Measurements from ENCODE around the gene AGR2.
A peak's percentile ranks its signal among the peaks of the same experiment; 100 is the strongest.

The AGR2 gene

DNA sequence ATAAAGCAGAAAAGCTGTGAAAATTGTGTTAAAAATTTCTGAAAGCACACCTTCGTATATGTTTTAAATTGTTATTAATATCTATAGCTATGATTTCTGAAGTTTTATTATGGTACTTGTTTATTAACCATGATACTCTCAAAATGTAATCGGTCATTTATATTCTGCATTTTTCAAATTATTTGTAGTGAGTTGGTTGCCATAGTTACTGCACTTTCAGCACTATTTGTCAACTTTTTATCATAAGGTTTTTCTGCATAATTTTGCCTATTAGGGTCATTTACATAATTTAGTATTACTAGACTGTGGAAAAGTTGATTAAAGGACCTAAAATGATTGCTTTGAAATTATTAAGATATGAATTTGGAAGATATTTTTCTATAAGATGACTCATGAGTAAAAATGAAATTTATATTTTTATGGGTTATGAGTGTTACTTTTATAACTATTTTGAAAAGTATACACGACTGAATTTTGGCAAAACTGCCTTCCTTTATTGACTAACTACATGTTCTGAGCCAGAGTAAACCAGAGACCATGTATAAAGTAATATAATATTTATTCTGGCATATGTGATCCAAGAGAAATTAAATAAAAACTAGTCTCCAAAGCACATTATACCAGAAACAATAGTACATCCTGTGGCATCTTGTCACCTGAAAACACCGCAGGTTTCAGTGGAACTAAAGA lies 7.9 kb upstream of the AGR2 start:
- no peak for DNase-seq (ENCODE audit: low spot score)

DNA sequence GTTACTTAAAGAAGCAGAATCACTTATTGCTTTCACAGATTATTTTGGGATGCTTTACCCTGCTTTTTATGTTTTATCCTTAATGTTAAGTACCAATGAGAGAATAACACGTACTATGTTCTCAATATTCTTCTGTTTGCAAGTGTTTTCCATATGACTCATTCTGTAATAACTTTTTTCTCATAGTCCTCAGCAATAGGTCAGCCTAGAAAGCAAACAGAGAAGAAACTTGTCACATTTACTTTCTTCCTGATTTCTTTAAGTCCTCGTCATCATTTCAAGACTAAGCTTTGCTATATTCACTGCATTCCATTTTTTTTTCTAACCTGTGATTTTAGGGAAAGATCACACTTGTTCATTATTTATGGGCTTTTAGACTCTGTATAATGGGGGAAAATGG lies 6.8 kb upstream of the AGR2 start:
- no peak for DNase-seq (ENCODE audit: low spot score)

DNA sequence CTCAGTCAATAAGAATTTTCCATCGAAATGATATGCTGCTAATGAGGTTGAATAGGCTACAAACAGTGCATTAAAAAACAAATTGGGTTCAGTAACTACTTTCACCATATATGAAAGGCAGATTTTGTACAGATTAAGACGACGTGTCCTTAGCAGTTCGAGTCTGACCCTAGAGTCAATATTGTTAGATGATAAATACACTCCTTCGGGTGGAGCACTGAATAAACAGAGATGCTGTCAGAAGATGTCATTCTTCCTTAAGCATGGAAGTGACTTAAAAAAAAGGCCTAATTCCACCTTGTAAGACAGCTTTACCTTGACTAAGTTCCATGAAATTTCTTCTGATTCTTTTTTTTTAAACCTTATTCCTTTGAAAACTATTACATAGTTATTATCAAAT lies 5.8 kb upstream of the AGR2 start:
- DNase-seq (ENCODE audit: low spot score) = no peak

DNA sequence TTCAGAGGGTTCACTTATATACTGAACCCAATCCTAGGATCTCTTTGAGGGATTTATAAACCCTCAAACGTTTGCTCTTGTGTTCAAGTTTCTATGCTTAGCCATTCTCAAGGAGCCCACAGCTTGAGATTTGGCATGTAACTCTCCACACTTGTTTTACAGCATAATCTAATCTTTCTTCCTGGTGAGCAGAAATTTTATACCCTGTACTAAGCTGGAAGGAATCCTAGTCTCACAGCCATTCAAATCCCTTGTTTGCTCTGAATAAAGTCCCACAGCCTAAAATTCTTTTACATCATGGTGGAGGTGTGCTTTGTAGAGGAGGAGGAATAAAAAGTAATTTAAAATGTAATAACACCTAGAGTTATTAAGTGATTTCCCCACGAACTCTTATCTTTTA lies 5.3 kb upstream of the AGR2 start:
- DNase-seq (ENCODE audit: low spot score) = no peak

DNA sequence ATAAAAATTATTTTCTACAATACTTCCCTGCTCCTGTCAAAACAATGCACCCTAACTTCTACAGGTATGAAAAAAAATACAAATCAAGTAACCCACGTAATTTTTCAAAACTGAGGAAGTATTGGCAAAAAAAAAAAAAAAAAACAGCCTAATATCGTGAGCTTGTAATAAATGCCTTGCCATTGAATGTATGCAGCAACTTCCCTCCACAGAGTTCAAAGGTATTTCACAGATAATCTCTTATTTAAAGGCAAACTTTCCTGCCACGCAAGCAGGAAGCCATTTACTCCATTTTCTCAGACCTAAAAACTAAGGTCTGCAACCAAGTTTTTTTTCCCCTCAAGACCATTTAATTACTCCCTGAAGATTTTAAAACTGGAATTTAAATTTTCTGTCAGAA lies 642 bp upstream of the AGR2 start:
- no peak for DNase-seq (ENCODE audit: low spot score)

DNA sequence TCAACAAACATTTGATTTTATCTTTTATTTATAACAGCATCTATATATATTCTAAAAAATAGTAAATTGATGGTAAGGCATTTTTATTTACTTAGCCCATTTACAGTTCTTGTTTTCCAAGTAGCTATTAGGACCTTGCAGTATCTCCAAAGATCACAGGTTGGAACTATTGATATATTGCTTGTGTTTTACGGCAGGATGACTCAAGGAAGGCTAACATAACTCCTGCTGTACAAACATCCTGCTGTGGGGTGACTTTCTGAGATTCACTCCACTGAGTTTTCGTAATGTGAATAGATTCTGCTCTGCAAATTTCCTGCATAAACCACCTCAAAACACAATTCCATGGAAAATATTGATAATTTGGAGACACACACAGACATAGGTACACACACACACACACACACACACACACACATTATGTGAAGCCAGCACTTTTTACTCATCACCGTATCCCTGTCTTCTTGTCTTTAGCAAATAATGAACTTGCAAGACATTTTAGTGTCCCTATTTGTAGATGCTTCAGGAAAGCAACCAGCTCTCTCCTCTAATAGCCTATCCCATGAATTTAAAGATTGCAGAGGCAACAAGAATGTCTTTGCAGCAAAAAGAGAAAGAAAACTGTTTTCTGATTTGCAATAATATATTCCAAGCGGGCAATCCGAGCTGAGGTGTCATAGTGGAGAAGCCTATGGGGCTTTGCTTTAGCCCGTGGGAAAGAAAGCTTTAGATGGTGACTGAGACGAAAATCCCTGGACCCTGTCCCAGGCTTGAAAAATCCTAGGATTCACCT lies 722 bp downstream of the AGR2 start:
- no peak for DNase-seq (ENCODE audit: low spot score)

DNA sequence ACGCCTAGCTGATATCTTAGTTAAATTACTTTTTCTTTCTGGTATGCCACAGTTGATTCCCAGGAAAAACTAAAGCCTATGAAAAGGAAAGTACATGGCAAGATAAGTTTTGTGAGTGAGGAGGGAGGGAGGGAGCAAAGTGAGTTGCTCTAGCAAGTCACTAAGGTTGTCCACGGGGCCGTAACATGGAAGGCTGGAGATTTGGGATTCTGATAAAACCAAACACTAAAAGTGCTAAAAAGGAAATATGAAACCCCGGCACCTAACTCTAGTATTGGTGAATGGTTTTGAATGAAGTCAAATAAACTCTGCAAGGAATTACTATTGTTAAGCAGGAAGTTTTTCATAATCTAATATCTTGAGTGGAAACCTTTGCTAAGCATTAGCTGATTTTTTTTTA lies 1.7 kb downstream of the AGR2 start:
- no peak for DNase-seq (ENCODE audit: low spot score)

DNA sequence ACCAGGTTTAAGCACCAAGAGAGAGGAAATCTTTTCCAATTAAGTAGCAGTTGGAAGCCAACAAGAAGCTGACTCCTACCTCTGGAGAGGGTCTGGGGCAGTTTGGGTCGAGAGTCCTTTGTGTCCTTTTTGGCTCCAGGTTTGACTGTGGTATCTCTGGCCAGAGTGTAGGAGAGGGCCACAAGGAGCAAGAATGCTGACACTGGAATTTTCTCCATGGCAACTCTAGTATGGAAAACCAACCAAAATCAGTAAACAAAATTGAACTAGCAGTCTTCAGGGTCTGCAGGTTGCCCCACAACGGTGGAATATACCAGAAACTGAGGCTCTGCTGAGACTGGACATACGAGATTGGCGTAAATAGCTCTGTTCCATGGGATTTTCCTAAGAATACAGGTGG lies 3.2 kb downstream of the AGR2 start:
- DNase-seq (ENCODE audit: low spot score) = no peak

DNA sequence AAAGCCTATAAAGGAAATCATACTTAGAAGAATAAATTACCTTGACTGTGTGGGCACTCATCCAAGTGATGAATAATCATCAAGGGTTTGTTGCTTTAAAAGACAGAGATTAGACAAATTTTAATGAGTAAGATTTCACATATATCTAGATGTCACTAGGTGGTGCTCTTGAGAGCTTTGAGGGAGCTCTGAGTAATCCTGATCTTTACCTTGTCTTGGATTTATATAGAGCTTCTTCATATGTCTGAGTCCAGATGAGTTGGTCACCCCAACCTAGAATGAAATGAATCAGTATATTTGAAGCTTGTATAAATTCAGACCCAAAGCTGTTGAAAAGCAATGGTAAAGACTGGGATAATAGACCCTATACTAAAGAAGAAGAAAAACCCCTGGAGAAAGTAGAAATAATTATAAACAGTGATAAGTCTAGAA lies 3.7 kb downstream of the AGR2 start:
- peak; percentile 21 for DNase-seq (ENCODE audit: low spot score)

DNA sequence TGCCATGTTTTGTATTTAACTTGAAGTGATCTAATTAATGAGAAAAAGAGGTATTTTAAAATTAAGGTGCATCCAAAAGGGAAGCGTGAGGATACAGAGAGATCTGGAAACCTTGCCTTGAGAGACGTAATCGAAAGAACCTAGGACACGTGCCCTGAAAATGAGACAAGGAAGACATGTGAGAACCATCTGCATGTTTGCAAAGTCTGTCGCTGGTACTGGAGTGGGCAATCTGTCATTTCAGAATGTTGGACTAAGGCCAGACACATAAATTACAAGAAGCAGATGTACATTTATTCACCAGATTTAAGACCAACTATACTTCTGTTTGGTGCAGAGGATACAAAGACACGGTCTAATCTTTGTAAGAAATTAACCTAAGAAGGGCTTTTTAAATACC lies 9.2 kb downstream of the AGR2 start:
- no peak for DNase-seq (ENCODE audit: low spot score)

DNA sequence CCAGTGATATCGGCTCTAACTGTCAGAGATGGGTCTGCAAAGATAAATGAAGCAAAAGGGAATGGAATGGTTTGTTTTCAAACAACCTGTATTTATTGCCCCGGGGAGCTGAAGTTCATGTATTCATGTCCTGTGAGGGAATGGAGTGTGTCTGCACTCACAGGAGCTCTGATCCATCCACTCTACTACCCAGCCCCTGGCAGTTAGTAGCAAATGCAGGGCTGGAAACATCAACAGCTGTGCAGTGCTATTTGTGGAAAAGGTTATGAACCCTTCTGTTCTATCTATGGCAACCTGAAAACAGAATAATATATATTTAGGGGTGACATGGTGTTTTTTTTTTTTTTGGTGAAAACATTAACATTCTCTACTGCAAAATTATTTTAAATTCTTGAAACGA lies 9.8 kb downstream of the AGR2 start:
- DNase-seq (ENCODE audit: low spot score) = no peak

DNA sequence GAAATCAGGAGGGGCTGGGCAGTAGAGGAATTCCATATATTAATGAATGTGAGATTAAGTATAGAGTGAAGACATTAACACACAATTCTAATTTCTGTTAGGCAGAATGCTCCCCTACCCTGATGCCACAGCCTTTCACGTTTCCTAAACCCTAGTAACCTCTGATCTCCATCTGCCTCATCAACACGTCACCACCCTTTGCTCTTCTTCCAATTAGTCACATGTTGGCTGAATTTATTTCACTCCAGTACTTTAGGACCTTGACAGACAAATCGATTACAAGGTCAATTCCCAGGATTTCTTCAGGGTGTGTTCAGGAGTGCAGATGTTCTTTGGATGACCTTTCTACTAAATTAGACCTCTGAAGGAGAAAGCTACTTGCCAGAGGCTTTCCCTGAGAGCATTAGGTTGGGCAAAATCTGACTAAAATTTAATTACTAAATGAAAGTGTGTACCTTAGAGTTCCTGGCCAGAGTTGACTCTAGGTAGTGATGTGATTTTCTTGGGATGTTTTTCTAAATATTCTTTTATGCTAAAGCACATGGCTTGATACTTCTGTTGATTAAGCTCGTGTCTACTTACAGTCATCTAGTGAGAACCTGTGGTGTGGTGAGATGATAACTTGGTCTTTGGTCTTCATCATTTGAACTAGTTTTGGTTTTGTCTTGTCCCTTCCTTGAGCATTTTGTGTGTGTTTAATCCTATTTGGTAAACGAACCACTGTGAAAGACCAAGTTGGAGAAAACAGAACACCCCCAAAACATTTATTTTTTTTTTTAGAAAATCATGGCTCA lies 12.7 kb downstream of the AGR2 start:
- DNase-seq (ENCODE audit: low spot score) = no peak

DNA sequence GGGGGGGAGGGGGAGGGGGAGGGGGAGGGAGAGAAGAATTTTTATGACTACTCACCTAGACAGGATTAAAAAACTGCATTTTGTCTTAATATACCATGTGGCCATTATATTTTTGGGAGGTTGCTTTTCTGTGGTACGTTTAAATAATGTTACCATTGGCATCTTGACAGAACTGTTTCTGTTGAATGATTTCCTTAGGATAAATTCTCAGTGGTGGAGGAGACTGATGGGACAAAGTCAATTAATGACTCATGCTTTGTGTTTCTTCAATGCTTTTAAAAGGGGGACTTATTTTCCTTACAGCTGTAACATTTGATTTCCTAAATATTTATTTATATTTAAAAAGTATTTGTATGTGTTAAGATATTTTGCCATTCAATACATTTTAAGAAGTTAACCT lies 13.7 kb downstream of the AGR2 start:
- no peak for DNase-seq (ENCODE audit: low spot score)

DNA sequence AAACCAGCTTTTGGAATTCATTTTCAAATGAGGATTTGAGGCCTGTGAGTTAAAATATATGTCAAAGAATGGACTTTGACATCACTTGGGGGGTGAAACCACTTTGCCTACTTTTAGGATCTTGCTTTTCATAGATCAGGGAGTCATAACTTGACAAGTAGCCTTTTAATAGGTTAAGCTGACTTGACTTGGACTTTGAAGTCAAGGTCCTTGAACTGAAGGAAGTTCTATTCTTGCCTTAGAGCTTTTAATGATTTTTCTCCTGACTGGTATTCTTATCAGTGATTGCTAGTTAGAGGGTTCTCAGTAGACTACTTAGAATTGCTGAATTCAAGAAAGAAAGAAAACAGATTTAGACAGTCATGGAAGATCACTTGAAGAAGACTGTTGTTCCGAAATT lies 17.7 kb downstream of the AGR2 start:
- no peak for DNase-seq (ENCODE audit: low spot score)

DNA sequence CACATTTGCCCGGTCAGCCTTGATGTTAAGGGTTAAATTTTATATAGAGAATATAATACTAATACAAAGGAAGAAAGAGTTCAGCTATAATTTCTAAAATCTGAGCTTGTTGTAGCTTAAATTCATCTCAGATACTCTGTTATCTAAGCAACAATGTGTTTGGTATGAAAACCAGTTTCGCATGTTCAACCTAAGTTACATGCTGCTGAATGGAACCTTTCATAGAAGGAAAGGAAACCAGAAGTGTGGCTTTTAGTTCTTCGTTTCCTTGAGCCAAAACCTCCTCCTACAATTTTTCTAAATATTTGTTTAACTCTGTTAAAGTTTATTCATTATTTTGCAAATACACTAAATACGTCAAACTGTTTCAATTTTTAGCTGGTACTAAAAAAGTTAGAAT lies 18.5 kb downstream of the AGR2 start:
- no peak for DNase-seq (ENCODE audit: low spot score)

DNA sequence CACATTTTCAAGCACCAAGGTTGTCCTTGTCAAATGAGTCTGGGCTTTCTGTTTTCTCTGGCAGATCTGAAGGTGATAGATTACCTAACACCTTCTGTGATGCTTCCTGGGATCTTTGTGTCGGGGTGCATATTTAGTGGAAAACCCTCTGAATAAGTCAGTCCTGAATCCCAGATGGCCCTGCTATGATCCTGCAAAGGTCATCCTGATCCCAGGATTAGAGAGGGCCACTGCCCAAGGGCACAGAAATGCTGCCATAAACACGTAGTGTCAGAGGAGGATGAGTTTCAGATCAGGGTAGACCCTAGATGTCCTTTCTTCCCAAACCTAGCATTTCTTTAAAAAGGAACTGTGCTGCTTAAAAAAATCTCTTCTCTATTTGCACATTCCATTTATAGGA lies 19.0 kb downstream of the AGR2 start:
- no peak for DNase-seq (ENCODE audit: low spot score)

DNA sequence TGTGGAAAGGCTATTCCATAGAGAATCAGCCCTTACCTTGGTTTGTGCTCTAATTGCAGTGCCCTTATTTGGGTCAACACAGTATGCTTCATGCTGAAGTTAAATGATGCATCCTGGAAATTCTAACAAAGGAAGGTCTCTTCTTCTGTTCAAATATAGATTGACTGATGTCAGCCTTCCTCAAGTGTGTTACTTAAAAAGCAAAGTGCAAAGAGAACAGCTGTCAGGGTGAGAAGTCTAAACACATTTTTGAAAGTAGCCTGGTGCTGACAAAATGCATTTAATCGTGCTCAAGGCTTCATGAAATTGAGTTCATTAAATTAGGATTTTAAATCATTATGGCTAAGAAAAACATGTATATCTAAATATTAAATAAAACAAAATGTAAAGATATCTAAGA lies 19.5 kb downstream of the AGR2 start:
- no peak for DNase-seq (ENCODE audit: low spot score)

DNA sequence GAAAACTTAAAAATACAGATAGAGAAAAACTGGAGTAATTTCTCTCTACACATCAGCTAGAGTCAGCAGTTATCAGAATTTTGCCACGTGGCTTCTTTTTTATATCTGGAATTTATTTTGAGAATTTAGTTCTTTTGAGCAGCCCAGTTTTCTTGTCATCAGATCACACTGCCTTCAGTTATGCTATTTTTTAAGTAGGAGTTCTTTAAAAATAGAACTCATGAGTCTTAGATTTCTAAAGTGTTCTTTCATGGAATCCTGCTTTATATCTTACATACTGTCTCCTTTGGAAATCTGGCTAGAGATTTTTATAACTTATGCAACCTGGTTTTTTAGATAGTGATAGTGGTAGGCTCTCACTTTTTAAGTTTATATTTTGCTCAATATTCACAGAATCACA lies 24.2 kb downstream of the AGR2 start:
- DNase-seq (ENCODE audit: low spot score) = no peak

DNA sequence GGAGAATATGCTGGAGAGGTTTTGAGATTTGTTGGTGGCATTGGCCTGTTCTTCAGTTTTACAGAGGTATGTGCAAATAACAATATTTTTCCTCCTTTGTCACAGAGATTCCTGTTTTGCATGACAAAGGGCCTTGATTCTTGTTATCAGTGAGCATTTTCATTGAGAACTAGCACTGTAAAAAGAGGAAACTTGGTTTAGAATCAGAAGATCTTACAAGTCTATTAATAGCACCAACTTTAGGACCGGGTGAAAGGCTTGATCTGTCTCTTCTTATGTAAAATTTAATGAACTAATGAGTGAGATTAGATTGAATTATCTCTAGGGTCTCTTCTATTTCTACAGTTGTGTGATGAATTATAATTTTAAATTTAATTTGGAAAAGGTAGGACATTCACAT lies 25.7 kb downstream of the AGR2 start:
- DNase-seq (ENCODE audit: low spot score) = no peak

DNA sequence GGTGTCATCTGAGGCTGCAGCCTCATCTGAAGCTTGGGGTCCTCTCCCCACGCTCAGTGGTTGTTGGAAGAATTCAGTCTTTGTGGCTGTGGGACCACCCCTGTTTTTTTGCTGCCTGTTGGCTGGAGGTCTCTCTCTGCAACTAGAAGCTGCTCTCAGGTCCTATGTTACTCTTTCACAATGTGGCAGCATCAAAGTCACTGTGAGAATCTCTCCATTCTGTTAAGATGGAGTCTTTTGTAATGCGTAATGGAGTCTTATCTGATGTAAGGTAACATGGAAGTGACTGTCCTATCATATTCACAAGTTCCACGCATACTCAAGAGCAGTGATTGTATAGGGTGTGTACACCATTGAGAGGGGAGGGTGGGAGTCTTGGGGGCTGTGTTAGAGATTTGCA lies 26.3 kb downstream of the AGR2 start:
- DNase-seq (ENCODE audit: low spot score) = no peak

DNA sequence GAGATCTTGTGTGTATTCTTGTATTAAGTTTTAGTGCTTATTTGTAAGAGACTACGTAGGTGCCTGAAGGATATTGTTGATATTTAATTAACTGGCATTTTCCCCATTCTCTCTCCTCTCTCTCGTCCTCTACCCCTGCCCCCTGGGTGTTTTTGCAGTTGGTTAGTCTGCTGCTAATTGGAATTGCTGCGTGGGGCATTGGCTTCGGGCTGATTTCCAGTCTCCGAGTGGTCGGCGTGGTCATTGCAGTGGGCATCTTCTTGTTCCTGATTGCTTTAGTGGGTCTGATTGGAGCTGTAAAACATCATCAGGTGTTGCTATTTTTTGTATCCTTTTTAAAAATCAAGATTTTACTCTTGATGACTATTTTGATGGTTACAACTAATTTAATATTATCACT lies 28.7 kb downstream of the AGR2 start:
- no peak for DNase-seq (ENCODE audit: low spot score)

DNA sequence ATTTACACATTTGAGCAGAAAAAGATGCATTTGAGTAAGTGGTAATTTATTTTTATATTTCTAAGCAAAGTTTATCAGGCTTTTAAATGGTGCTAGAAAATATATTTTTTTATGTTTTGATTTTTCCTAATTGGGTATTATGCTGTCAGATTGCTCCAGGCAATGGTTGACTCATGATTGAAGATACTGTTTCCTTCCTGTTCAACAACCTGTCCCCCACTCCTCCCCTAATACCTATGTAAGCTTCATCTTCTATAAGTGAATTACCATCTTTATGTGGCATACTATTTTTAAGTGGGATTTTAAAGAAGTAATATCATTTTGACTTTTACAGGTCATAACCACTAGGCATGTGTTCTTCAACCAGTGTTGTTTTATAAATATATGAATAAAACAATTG lies 29.8 kb downstream of the AGR2 start:
- DNase-seq (ENCODE audit: low spot score) = no peak

DNA sequence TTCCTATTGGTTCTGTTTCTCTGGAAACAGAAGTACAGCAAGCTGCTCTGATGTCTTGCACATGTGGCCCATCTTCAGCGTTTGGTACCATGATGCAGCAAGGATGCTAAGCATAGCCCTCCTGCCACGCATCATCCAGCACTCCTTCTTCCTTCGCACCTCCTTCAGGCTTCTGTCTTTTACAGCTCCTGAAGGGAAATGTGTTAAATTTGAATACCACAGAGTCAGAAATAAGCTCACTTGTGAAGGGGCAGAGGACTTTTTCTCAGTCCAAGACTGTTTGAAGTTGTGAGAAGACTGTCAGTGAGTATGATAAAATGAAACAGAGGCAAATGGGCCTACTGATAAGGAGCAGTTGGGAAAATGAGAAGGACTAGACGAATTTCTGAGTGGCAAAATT lies 30.5 kb downstream of the AGR2 start:
- DNase-seq (ENCODE audit: low spot score) = no peak

Measured in cerebellar cortex (tissue), 1 donor.